Medulla oblongata (tissue), 1 donor: ENCODE results near the gene R3HDM4.
"Not testable (repeated sequence)": the region's sequence is repeated elsewhere in the genome, so short reads cannot be mapped to it uniquely, and the experiment has no call there.

Source experiments
- DNase-seq: peaks from one replicate; pipeline ENCODE4 v3.0.0-alpha.2; 2015; ENCODE audit errors: extremely low spot score

The R3HDM4 gene

GRCh38 chr19:858284-858683 is 54.7 kb downstream of the R3HDM4 start:
- DNase-seq, result no peak

- DNase-seq, result no peak
These were observed 57.4 kb downstream of the R3HDM4 start for GRCh38 chr19:855566-856120.

GRCh38 chr19:855142-855541 is 57.9 kb downstream of the R3HDM4 start:
- no peak for DNase-seq

GRCh38 chr19:854549-854948 is 58.5 kb downstream of the R3HDM4 start:
- no peak for DNase-seq

- not testable (repeated sequence) for DNase-seq
These were observed 59.3 kb downstream of the R3HDM4 start for GRCh38 chr19:853614-854220.

GRCh38 chr19:853014-853585 is 59.9 kb downstream of the R3HDM4 start:
- no peak for DNase-seq

GRCh38 chr19:852136-853013 is 60.6 kb downstream of the R3HDM4 start, which contains the start of gene ELANE:
TSS of gene ELANE (plus strand) at chr19:852303. CDS start at chr19:852329, 26 bp downstream.
- DNase-seq, result no peak

GRCh38 chr19:850979-851335 is 62.1 kb downstream of the R3HDM4 start:
- no peak for DNase-seq

GRCh38 chr19:850221-850978 is 62.6 kb downstream of the R3HDM4 start:
- DNase-seq, result peak; percentile 47

- DNase-seq, result not testable (repeated sequence)
These were observed 63.8 kb downstream of the R3HDM4 start for GRCh38 chr19:849195-849594.

GRCh38 chr19:848386-848921 is 64.6 kb downstream of the R3HDM4 start:
- no peak for DNase-seq
